Epithelial cell of esophagus (primary cell): Measurements from ENCODE around the gene MYCL.
A peak's percentile ranks its signal among the peaks of the same experiment; 100 is the strongest.

Experiments
- DNase-seq: peaks from one replicate; pipeline ENCODE4 v3.0.0; 2010; ENCODE audit warnings: low read depth
- H3K4me3 ChIP-seq: 2 replicates; pipeline ENCODE4 v1.5.1; 2011; ENCODE audit warnings: mild to moderate bottlenecking, low read length, control low read depth
- TF ChIP-seq, protein P1 (sequence below): IDR thresholded peaks from 2 replicates; pipeline ENCODE4 v1.5.1; 2011; ENCODE audit warnings: low read depth, mild to moderate bottlenecking, low read length, control low read depth, inconsistent platforms; ENCODE audit not compliant: insufficient read depth; ENCODE audit errors: missing control alignments

Gene MYCL

DNA sequence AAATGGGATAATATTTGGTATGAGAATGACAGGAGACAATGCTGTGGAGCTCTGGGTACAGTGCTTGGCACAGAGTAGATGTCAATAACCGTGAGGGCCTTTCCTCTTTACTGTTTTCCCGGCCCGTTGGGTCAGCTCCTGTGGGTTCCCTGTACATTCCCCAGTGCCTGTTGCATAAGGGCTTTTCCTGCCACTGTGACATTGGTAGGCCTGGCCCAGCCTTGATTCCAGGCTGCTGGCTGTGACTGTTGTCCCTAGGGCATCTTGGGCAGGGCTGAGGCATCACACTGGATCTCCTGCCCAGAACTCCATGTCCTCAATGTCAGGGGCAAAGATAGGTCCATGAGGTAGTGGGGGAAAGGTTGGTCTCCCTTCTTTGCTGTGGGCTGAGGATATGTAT lies 25.8 kb upstream of the MYCL start:
- DNase-seq, result peak; percentile 44
- H3K4me3 ChIP-seq, result no peak overlapping the region
- TF ChIP-seq, protein P1, sequence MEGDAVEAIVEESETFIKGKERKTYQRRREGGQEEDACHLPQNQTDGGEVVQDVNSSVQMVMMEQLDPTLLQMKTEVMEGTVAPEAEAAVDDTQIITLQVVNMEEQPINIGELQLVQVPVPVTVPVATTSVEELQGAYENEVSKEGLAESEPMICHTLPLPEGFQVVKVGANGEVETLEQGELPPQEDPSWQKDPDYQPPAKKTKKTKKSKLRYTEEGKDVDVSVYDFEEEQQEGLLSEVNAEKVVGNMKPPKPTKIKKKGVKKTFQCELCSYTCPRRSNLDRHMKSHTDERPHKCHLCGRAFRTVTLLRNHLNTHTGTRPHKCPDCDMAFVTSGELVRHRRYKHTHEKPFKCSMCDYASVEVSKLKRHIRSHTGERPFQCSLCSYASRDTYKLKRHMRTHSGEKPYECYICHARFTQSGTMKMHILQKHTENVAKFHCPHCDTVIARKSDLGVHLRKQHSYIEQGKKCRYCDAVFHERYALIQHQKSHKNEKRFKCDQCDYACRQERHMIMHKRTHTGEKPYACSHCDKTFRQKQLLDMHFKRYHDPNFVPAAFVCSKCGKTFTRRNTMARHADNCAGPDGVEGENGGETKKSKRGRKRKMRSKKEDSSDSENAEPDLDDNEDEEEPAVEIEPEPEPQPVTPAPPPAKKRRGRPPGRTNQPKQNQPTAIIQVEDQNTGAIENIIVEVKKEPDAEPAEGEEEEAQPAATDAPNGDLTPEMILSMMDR, result no peak

DNA sequence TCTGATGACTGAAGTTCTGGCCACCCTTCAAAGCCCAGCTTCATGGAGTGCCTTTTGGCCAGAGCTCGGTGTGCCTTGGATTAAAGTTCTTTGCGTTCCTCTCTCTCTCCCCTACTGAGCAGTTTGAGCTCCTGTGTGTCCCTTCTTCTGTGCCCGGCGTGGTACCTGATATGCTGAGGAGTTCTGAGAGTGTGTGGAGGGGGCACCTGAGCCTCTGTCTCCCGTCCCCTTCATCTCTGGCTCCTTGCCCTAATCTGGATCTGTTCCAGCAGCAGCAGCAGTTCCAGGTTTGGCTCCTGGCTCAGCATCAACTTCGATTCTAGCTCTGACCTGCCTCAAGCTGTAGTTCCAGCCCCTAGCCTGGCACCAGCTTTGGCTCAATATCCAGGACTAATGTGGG lies 25.1 kb upstream of the MYCL start:
- TF ChIP-seq, protein P1, result no peak
- DNase-seq, result peak; percentile 15
- no peak overlapping the region for H3K4me3 ChIP-seq

DNA sequence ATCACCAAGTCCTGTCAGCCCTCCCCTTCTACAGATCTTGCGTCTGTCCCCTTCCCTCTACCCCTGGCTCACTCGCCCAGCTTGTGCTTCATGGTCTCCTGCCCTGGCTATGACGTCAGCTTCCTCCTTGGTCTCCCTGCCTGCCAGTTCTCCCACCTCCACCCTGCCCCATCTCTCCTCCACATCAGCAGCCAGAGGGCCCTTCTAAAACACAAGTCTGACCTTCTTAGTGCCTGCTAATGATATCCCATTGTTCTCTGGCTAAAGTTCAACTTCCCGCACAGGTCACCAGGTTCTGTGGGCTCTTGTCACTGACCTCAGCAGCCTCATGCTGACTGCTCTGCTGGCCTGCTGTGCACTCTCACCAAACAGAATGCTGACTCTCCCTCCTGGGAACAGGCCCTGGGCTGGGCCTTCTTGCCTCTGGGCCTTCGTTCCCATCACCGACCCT lies 24.7 kb upstream of the MYCL start:
- TF ChIP-seq, protein P1, result no peak
- no peak overlapping the region for H3K4me3 ChIP-seq
- DNase-seq, result peak; percentile 36

DNA sequence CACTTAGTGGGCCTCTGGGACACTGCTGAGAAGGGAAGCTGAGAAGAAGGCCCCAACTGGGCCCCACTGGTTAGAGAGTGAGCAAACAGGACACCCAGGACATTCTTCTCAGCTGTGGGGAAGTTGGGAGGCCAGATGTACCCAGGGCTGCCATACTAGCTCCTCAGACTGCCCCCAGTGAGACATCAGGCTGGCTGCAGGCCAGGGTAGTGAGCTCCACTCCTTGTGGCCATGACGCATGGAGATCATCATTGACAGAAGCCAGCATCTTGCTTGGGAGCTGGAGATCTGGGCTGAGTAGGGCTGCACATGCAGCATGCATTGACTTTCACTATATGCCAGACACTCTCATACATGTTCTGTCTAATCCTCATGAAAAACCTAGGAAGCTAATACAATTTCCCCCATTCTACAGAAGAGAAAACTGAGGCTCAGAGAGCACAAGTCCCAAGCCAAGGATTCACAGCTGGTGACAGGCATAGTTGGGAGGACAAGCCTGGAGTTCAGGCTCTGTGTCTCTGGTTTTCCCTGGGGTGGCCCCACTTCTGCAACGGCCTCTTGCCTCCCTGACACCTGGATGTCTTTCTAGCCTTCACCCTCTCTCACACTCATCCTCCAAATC lies 24.1 kb upstream of the MYCL start:
- H3K4me3 ChIP-seq, result no peak overlapping the region
- peak; percentile 41 for DNase-seq
- TF ChIP-seq, protein P1, result no peak

DNA sequence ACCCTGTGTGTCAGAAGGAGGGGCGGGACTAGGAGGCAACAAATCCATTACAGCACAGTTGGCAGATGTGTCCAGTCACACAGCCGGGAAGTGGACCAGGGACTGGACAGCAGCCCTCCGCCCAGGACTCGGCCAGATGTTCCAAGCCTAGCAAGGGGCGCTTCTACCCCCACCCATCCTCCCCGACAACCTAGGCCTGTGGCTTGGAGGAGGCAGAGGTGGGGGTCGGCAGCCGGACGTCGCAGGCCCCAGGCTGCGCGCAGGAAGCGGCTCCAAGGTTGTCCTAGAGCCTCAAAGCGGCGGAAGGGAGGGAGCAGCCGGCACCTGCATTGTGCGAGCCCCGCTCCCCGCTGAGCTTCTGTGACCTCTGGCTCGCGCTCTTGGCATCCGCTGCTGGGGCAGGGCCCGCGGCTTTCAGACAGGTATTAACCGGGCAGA lies 20.6 kb upstream of the MYCL start:
- TF ChIP-seq, protein P1, result no peak

DNA sequence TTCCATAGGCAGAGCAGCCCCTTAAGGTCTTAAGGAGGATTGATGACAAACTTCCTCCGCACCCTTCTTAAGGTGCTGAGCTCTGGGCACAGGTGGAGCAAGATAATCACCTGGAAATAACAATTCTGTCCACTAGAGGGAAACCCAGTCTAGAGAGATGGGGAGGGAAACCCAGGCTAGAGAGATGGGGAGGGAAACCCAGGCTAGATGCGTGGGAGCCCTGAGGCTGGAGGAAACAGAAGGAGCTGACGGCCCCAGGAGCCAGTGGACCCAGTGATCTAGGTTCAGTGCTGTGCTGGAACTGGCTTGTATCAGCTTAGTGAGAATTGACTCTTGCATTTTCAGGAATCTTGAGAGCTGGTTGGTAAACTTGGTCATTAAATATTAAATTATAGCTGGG lies 17.8 kb upstream of the MYCL start:
- peak; percentile 87 for DNase-seq
- H3K4me3 ChIP-seq, result no peak overlapping the region
- TF ChIP-seq, protein P1, result peak; percentile 70

More for the DNA sequence above, 20.6 kb upstream of the MYCL start:
- no peak overlapping the region for H3K4me3 ChIP-seq
- DNase-seq, result no peak

DNA sequence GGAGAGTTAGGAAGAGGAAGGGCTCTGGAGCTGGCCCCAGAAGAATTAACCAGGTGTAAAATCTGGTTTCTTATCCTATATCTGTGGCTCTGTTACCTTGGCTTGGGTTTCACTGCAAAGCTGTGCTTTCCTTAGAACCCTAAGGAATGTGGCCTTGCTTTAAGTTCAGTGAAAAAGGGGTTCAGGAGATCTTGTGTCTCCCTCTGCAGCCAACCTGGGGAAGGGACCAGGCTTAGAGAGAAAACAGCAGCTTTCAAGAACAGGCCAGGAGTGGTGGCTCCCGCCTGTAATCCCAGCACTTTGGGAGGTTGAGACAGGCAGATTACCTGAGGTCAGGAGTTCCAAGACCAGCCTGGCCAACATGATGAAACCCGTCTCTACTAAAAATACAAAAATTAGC lies 16.1 kb upstream of the MYCL start:
- TF ChIP-seq, protein P1, result peak; percentile 34
- H3K4me3 ChIP-seq, result no peak overlapping the region
- DNase-seq, result peak; percentile 30
